Adipocyte (in vitro differentiated cells): ENCODE data around the gene MAPKAPK5.
A peak's percentile ranks its signal among the peaks of the same experiment; 100 is the strongest.

Experiments
- DNase-seq: peaks from one replicate; pipeline ENCODE4 v3.0.0-alpha.2; 2015; ENCODE audit warnings: low read depth
- H3K27me3 ChIP-seq: replicated peaks from 2 replicates; pipeline ENCODE4 v1.7.0; 2013; ENCODE audit warnings: mild to moderate bottlenecking, low read length, moderate library complexity; ENCODE audit not compliant: control insufficient read depth, insufficient read depth
- H3K36me3 ChIP-seq: 2 replicates; pipeline ENCODE4 v1.7.0; 2013; ENCODE audit warnings: low read length, mild to moderate bottlenecking, moderate library complexity; ENCODE audit not compliant: control insufficient read depth, insufficient read depth, severe bottlenecking
- H3K4me1 ChIP-seq: 2 replicates; pipeline ENCODE4 v1.7.0; 2013; ENCODE audit warnings: mild to moderate bottlenecking, low read length, moderate library complexity; ENCODE audit not compliant: control insufficient read depth, insufficient read depth
- H3K4me3 ChIP-seq: 2 replicates; pipeline ENCODE4 v1.7.0; 2013; ENCODE audit warnings: mild to moderate bottlenecking, low read length, moderate library complexity
- H3K9ac ChIP-seq: 2 replicates; pipeline ENCODE4 v1.7.0; 2013; ENCODE audit warnings: mild to moderate bottlenecking, low read length, moderate library complexity
- H3K9me3 ChIP-seq: 2 replicates; pipeline ENCODE4 v1.7.0; 2013; ENCODE audit warnings: mild to moderate bottlenecking, low read length, moderate library complexity; ENCODE audit not compliant: control insufficient read depth

MAPKAPK5 gene

DNA sequence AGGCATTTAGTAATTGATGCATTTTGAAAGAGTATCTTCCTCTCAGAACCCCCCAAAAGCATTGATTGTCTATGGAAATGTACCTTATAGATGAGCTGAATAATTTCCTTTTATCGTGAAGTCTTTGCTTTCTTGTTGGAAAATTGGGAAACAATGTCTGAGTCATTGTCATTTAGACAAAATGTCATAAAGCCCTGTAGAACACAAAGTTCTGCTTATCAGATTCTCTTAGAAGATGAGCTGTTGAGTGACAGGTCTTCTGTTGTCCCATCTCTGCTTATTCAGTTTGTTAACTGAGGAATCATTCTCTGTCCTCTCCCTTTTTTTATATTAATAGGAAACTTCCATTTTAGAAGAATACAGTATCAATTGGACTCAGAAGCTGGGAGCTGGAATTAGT is 22.9 kb downstream of the MAPKAPK5 start:
- Histone ChIP-seq H3K27me3 (no peaks in the 10 kb centered on the region), H3K9ac (no peak overlapping the region), H3K9me3 (no peaks in the 10 kb centered on the region), H3K4me3 (no peak overlapping the region), H3K4me1 (peaks cover 6% of the 10 kb centered on the region), H3K36me3 (peaks cover 42% of the 10 kb centered on the region)
- DNase-seq, result no peak

DNA sequence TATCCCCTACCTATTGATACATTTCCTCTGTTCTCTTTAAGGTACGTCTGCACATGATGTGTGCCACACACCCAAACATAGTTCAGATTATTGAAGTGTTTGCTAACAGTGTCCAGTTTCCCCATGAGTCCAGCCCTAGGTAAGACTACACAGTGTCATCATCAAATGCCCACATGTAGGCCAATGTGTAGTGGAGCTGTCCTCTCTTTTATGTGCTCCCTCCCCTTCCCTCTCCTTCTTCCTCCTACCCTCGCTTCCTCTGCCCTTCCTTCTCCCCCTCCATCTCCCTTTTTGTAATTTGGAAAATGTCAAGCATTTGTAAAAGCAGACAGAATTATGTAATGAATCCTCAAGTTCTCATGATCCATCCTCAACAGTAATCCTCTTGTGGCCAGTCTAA is 25.5 kb downstream of the MAPKAPK5 start:
- H3K4me3 ChIP-seq, result no peak overlapping the region
- peaks cover 6% of the 10 kb centered on the region for H3K4me1 ChIP-seq
- peaks cover 68% of the 10 kb centered on the region for H3K36me3 ChIP-seq
- no peaks in the 10 kb centered on the region for H3K27me3 ChIP-seq
- no peak for DNase-seq
- H3K9ac ChIP-seq, result no peak overlapping the region
- no peaks in the 10 kb centered on the region for H3K9me3 ChIP-seq

DNA sequence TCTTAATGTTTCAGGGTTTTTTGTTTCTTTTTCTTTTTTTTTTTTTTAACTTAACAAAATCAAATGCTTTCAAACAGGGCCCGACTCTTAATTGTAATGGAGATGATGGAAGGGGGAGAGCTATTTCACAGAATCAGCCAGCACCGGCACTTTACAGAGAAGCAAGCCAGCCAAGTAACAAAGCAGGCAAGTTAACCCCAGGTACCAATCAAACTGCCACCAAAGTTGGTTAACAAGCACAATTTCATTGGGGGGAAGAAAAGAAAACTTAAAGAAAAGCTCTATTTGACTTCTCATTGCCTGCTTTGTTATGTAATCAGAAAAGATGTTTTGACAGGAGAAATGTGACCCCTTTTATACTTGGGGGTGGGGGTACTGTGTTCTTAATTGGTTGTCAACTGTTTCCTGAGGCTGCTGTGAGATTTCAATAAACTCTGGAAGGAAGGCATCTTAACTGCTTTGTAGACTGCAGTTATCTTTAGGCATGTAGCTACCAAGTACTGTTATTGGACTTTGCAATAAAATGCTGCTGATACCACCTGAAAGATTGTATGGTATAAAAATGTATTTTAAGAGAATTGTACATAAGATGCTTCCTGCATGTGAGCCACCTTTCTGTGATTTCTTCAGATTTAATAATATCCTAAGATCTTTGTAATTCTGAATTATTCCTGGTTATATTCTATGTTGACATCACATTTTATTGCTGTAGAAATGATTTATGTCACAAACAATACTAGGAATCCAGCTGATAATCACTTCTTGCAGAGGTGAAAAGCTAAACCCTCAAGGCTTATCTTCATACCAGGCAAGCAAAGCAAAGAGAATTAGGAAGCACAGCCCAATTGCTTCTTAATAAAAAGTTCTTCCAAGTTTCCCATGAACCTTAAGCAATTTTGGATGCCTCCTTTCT is 26.9 kb downstream of the MAPKAPK5 start:
- H3K27me3 ChIP-seq, result no peaks in the 10 kb centered on the region
- H3K4me1 ChIP-seq, result peaks cover 6% of the 10 kb centered on the region
- peaks cover 82% of the 10 kb centered on the region for H3K36me3 ChIP-seq
- no peak overlapping the region for H3K9ac ChIP-seq
- H3K9me3 ChIP-seq, result no peaks in the 10 kb centered on the region
- H3K4me3 ChIP-seq, result no peak overlapping the region
- no peak for DNase-seq

DNA sequence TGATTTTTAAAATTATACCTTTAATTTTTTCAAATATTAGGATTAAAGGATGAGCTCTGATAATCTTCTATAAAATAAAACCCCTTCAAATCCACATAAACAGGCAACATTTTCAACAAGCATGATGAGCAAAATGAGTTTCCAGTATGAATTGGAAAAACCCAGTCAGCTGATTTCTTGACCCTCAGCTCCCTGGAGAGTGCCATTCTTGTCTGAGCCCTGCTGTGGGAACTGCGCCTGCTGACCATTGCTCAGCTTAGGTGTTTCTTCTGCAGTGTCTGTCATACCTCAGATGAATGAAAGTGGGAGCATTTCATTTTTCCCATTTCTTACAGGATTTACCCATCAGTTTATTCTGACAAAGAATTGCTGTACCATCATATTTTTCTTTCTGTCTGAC is 27.6 kb downstream of the MAPKAPK5 start:
- Histone ChIP-seq H3K36me3 (peaks cover 84% of the 10 kb centered on the region), H3K4me1 (peaks cover 6% of the 10 kb centered on the region), H3K9ac (no peak overlapping the region), H3K27me3 (no peaks in the 10 kb centered on the region), H3K9me3 (no peaks in the 10 kb centered on the region), H3K4me3 (no peak overlapping the region)
- no peak for DNase-seq

DNA sequence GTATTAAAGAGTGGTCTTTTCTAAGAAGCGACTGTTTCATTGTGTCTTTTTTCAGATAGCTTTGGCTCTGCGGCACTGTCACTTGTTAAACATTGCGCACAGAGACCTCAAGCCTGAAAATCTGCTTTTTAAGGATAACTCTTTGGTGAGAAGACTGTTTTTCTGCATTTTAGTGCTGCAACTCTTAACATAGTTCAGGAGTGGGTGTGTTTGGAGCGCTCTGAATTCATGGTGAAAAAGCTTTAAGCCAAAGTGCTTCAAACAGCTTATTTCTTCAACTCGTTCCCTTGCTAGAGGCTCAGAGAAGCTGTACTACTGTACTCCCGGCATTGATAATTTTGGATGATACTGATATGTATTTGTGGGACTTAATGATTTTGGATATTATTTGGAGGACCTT is 28.2 kb downstream of the MAPKAPK5 start:
- H3K9me3 ChIP-seq, result no peaks in the 10 kb centered on the region
- H3K4me3 ChIP-seq, result no peak overlapping the region
- DNase-seq, result no peak
- peaks cover under 1% of the 10 kb centered on the region for H3K4me1 ChIP-seq
- peaks cover 86% of the 10 kb centered on the region for H3K36me3 ChIP-seq
- H3K27me3 ChIP-seq, result no peaks in the 10 kb centered on the region
- H3K9ac ChIP-seq, result no peak overlapping the region

DNA sequence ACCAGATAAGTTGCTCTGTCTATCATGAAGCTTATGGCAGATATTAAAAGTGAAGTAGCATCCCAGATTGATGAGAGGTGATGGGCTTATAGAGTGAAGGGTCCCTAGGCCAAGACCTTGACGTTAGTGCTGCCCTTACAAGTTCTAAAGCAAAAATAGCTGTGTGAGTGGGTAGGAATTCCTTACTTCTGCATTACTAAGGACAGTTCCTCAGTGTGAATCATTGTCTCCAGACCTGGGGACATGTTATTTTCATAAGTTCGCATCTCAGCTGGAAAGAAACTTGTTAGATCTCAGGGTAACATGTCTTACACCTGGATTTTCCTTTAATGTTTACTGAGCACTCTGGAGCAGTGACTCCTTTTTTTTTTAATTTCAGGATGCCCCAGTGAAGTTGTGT is 28.7 kb downstream of the MAPKAPK5 start:
- DNase-seq, result no peak
- Histone ChIP-seq H3K9ac (no peak overlapping the region), H3K9me3 (no peaks in the 10 kb centered on the region), H3K4me1 (no peaks in the 10 kb centered on the region), H3K4me3 (no peak overlapping the region), H3K36me3 (peaks cover 90% of the 10 kb centered on the region), H3K27me3 (no peaks in the 10 kb centered on the region)

DNA sequence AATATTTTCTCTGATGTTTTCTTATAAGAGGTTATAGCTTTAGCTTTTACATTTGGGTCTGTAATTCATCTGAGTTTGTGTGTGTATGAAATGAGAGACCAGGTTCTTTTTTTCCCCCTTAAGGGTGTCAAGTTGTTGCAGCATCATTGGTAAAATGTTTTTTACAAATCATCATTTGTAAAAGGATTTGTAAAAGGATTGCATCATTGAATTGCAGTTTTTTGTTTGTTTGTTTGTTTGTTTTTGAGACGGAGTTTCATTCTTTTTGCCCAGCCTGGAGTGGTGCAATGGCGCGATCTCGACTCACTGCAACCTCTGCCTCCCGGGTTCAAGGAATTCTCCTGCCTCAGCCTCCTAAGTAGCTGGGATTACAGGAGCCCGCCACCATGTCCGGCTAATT is 31.1 kb downstream of the MAPKAPK5 start:
- Histone ChIP-seq H3K4me3 (no peak overlapping the region), H3K4me1 (no peaks in the 10 kb centered on the region), H3K9ac (no peak overlapping the region), H3K36me3 (peaks cover 80% of the 10 kb centered on the region), H3K9me3 (no peaks in the 10 kb centered on the region), H3K27me3 (no peaks in the 10 kb centered on the region)
- no peak for DNase-seq

DNA sequence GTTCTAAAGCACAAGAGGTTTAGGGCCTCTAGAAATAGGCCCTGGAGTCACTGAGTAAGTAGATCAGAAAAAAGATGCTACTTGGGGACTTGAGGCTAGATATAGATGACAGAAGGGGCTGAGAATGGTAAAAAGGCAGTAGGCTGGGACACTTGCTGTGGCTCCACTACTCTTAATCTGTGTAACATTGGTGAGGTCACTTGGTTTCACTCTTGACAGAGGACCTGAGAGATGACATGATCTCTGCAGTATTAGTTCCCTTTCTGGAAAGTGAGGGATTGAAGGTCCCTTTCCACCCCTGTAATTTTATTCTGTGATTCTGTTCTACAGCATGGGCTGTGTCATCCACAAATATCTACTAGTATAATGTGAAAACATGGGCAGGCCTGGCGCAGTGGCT is 39.7 kb downstream of the MAPKAPK5 start:
- Histone ChIP-seq H3K4me3 (no peak overlapping the region), H3K36me3 (peaks cover 82% of the 10 kb centered on the region)
- DNase-seq, result no peak

DNA sequence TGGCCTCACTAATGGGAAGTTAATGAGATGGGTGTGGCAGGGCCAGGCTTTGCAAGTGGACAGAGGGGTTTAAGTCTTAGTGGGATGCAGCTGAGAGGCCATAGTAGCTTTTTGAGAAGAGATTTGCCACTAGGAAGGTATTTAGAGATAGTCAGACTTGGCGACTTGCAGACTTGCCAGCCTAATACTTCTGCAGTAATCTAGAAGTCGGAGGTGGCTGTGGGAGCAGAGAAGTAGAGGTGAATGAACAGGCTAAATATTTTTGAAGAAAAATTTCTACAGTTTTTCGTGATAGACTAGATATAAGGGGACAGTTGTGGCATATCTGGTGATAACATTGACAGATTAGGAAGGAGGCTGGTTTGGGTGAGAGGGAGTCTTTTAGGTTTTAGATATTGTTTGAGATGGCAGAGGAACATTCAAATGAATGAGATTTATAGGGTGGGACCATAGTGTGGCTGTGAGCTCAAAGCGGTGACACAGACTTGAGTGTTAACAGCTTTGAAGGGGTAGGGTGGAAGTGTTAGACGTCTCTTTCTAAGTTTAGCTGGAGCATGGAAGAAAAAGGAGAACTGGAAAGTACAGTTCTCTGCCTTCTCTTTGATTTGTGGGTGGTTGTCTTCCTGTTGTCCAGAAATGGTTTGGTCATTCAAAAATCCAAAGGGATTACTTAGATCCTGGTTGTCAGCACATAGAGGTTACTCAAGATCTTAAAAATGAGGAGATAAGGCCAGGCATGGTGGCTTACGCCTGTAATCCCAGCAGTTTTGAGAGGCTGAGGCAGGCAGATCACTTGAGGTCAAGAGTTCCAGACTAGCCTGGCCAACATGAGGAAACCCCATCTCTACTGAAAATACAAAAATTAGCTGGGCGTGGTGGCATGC is 44.9 kb downstream of the MAPKAPK5 start:
- Histone ChIP-seq H3K9me3 (no peaks in the 10 kb centered on the region), H3K9ac (no peak overlapping the region), H3K27me3 (no peaks in the 10 kb centered on the region), H3K36me3 (peaks cover 92% of the 10 kb centered on the region), H3K4me3 (no peak overlapping the region), H3K4me1 (no peaks in the 10 kb centered on the region)
- no peak for DNase-seq

More for the DNA sequence above, 39.7 kb downstream of the MAPKAPK5 start:
- H3K27me3 ChIP-seq, result no peaks in the 10 kb centered on the region
- H3K9me3 ChIP-seq, result no peaks in the 10 kb centered on the region
- H3K4me1 ChIP-seq, result no peaks in the 10 kb centered on the region
- no peak overlapping the region for H3K9ac ChIP-seq

DNA sequence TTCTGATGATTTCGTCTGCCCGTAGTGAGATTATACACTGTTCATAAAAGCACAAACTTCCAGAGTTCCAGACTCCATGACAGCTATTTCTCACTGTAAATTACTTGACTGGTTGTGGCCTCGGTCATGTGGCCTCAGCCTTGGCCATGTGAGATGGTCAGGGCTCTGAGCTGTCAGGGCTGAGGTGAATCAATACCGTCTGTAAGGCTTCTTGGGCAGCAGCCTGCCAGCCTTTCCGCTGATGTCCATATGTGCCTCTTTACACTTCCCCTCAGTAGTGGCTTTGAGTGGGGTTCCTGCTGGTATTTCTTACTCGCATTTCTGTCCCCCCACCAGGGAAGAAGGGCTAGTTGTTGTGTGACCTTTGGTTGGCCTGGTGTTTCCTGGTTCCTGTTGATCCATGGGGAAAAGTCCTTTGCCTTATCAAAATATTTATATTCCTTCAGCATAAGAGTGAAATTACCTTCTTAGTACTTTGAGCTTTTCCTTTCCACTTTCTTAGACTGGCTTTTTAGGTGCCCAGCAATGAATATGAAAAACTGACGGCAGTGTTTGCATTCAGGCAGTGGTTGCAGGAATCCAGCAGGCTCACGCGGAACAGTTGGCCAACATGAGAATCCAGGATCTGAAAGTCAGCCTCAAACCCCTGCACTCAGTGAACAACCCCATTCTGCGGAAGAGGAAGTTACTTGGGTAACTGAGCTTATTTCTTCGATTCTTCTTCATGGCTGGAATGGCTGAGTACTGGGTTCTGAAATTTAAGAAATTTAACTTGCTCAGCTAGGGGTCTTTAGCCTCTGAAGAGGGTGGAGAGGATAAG is 46.1 kb downstream of the MAPKAPK5 start:
- DNase-seq, result no peak
- Histone ChIP-seq H3K4me1 (no peaks in the 10 kb centered on the region), H3K9me3 (no peaks in the 10 kb centered on the region), H3K27me3 (no peaks in the 10 kb centered on the region), H3K4me3 (no peak overlapping the region), H3K9ac (no peak overlapping the region), H3K36me3 (peaks cover 96% of the 10 kb centered on the region)

DNA sequence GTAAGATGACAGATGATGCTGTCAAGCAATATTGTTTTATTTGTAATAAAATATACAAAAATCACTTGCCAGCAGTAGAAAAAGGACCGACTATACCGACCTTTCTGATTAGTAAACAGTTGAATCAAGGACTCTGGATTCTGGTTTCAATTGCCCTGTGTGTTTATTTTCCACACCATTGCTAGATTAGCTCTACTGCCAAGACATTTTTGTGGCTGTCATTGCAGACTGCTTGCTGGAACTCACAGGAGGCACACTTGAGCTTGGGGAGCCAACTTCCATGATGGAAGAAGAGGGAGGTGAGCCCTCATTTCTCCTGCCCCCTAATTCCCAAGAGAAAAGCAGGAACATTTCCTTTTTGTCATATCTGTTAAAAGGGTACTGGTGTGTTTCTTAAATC is 51.3 kb downstream of the MAPKAPK5 start:
- H3K4me3 ChIP-seq, result no peak overlapping the region
- no peak overlapping the region for H3K9ac ChIP-seq
- DNase-seq, result peak; percentile 8
- no peaks in the 10 kb centered on the region for H3K9me3 ChIP-seq
- peaks cover 77% of the 10 kb centered on the region for H3K36me3 ChIP-seq
- H3K4me1 ChIP-seq, result no peaks in the 10 kb centered on the region
- no peaks in the 10 kb centered on the region for H3K27me3 ChIP-seq
